ENCODE data around the gene LRRC61.
"Not testable (repeated sequence)": the region's sequence is repeated elsewhere in the genome, so short reads cannot be mapped to it uniquely, and the experiment has no call there.

GRCh38 chr7:150283608-150284007 lies 39.5 kb upstream of the LRRC61 start:
- not testable (repeated sequence) for TF ChIP-seq CTCF (optimal IDR thresholded peaks at IDR 0.05 in 1 of 3, IDR thresholded peaks at IDR 0.05 in 1 of 3, conservative IDR thresholded peaks at IDR 0.05 in 1 of 3; ENCODE audit: extremely low read depth in 1 of 3, insufficient read depth in 2 of 3, low read length in 3 of 3); EZH2 (IDR thresholded peaks at IDR 0.05; ENCODE audit: low read length)
